Fibroblast of the conjunctiva (primary cell): ENCODE measurements around the gene RBM26.

Source experiments
- DNase-seq: peaks from one replicate; pipeline ENCODE4 v3.0.0-alpha.2; 2010; ENCODE audit warnings: low read depth

RBM26 gene

GRCh38 chr13:79405831-79406596, at the start of gene RBM26:
TSS of gene RBM26 (minus strand) at chr13:79406255. CDS start at chr13:79405774, 481 bp downstream.
- DNase-seq = peak; percentile 91

GRCh38 chr13:79455331-79455730, 49.3 kb upstream of the RBM26 start:
- DNase-seq = no peak

- DNase-seq = no peak
Measured at GRCh38 chr13:79452239-79452913, 46.3 kb upstream of the RBM26 start.

- peak; percentile 69 for DNase-seq
Measured at GRCh38 chr13:79451500-79451962, 45.5 kb upstream of the RBM26 start.

GRCh38 chr13:79450110-79450509, 44.1 kb upstream of the RBM26 start:
- no peak for DNase-seq

- DNase-seq = no peak
Measured at GRCh38 chr13:79448413-79448812, 42.4 kb upstream of the RBM26 start.

GRCh38 chr13:79447741-79448140, 41.7 kb upstream of the RBM26 start:
- DNase-seq = no peak

GRCh38 chr13:79447141-79447540, 41.1 kb upstream of the RBM26 start:
- DNase-seq = no peak

- DNase-seq = no peak
Measured at GRCh38 chr13:79445968-79446645, 40.1 kb upstream of the RBM26 start.

- no peak for DNase-seq
Measured at GRCh38 chr13:79442706-79443105, 36.7 kb upstream of the RBM26 start.

- no peak for DNase-seq
Measured at GRCh38 chr13:79442221-79442620, 36.2 kb upstream of the RBM26 start.

- DNase-seq = no peak
Measured at GRCh38 chr13:79440958-79441528, 35.0 kb upstream of the RBM26 start.

GRCh38 chr13:79439275-79439674, 33.2 kb upstream of the RBM26 start:
- no peak for DNase-seq

- no peak for DNase-seq
Measured at GRCh38 chr13:79435561-79435990, 29.5 kb upstream of the RBM26 start.

- no peak for DNase-seq
Measured at GRCh38 chr13:79434556-79434955, 28.5 kb upstream of the RBM26 start.

- no peak for DNase-seq
Measured at GRCh38 chr13:79432992-79433391, 26.9 kb upstream of the RBM26 start.

- DNase-seq = no peak
Measured at GRCh38 chr13:79432086-79432485, 26.0 kb upstream of the RBM26 start.

GRCh38 chr13:79429309-79429708, 23.3 kb upstream of the RBM26 start:
- DNase-seq = no peak

GRCh38 chr13:79427883-79428282, 21.8 kb upstream of the RBM26 start:
- no peak for DNase-seq

GRCh38 chr13:79427265-79427664, 21.2 kb upstream of the RBM26 start:
- no peak for DNase-seq

GRCh38 chr13:79423801-79424642, 18.0 kb upstream of the RBM26 start:
- DNase-seq = peak; percentile 42

GRCh38 chr13:79423340-79423739, 17.3 kb upstream of the RBM26 start:
- DNase-seq = no peak
